HEK293 (cell line): ENCODE measurements around the gene RNASET2.

Experiments
- CTCF ChIA-PET: fragments of 350-600 bp; formaldehyde crosslinking; extraction: SDS; loops from one replicate; lab custom pipeline; 2021; ENCODE audit warnings: antibody characterized with exemption; lab: Yijun Ruan, JAX
- POLR2A ChIA-PET: fragments of 300-600 bp; formaldehyde crosslinking; extraction: SDS; loops from one replicate; lab custom pipeline; 2020; ENCODE audit warnings: antibody characterized with exemption, inconsistent platforms; lab: Yijun Ruan, JAX
- H3K27ac ChIP-seq: fragments of 200-500 bp; sonication (Bioruptor generic); 2 replicates; pipeline ENCODE4 v1.5.1; 2014; ENCODE audit warnings: low read depth, low read length, control low read depth, inconsistent platforms; ENCODE audit errors: extremely low read depth
- H3K36me3 ChIP-seq, 2 experiments: fragments of 200-500 bp in 1 of 2; sonication (Bioruptor generic) in 1 of 2; 1 replicate in 1 of 2; 2 replicates in 1 of 2; pipeline ENCODE4 v1.5.1; 2014 to 2017; ENCODE audit warnings: inconsistent platforms in 2 of 2, low read length in 2 of 2; ENCODE audit not compliant: control insufficient read depth in 2 of 2, insufficient read depth in 1 of 2
- H3K4me1 ChIP-seq: fragments of 200-500 bp; sonication (Bioruptor generic); 2 replicates; pipeline ENCODE4 v1.5.1; 2014; ENCODE audit warnings: mild to moderate bottlenecking, low read length, inconsistent platforms; ENCODE audit not compliant: control insufficient read depth, insufficient read depth
- H3K4me3 ChIP-seq: 2 replicates; pipeline ENCODE4 v1.5.1; 2011; ENCODE audit warnings: low read depth, mild to moderate bottlenecking, control low read depth, low read length, moderate library complexity
- H3K9me3 ChIP-seq: fragments of 200-500 bp; sonication (Bioruptor generic); 2 replicates; pipeline ENCODE4 v1.5.1; 2014; ENCODE audit warnings: low read depth, low read length, inconsistent platforms; ENCODE audit not compliant: control insufficient read depth, insufficient read depth
- EGR2 ChIP-seq: fragments of 450-650 bp; formaldehyde crosslinking; IDR thresholded peaks from 2 replicates; pipeline ENCODE4 v1.5.1; 2016; ENCODE audit warnings: low read depth, missing biosample characterization, missing genetic modification characterization
- ZBTB17 ChIP-seq: fragments of 450-650 bp; formaldehyde crosslinking; IDR thresholded peaks from 2 replicates; pipeline ENCODE4 v1.5.1; 2016; ENCODE audit warnings: missing biosample characterization, missing genetic modification characterization
- ZBTB8A ChIP-seq: fragments of 450-650 bp; formaldehyde crosslinking; IDR thresholded peaks from 2 replicates; pipeline ENCODE4 v1.5.1; 2016; ENCODE audit warnings: missing biosample characterization, missing genetic modification characterization
- ZFHX2 ChIP-seq: fragments of 450-650 bp; formaldehyde crosslinking; conservative IDR thresholded peaks from 2 replicates; pipeline ENCODE4 v1.5.1; 2016; ENCODE audit warnings: missing biosample characterization, missing genetic modification characterization
- ZNF114 ChIP-seq: fragments of 450-650 bp; formaldehyde crosslinking; IDR thresholded peaks from 2 replicates; pipeline ENCODE4 v1.5.0; 2017; ENCODE audit warnings: missing biosample characterization, missing genetic modification characterization
- ZNF121 ChIP-seq: fragments of 450-650 bp; formaldehyde crosslinking; IDR thresholded peaks from 2 replicates; pipeline ENCODE4 v1.5.1; 2016; ENCODE audit warnings: missing biosample characterization, missing genetic modification characterization
- ZNF133 ChIP-seq: fragments of 450-650 bp; formaldehyde crosslinking; IDR thresholded peaks from 2 replicates; pipeline ENCODE4 v1.5.1; 2016; ENCODE audit warnings: missing biosample characterization, missing genetic modification characterization
- ZNF19 ChIP-seq: fragments of 450-650 bp; formaldehyde crosslinking; IDR thresholded peaks from 2 replicates; pipeline ENCODE4; 2016; ENCODE audit warnings: missing biosample characterization, missing genetic modification characterization, low read depth
- ZNF24 ChIP-seq: fragments of 450-650 bp; formaldehyde crosslinking; IDR thresholded peaks from 2 replicates; pipeline ENCODE4 v1.5.1; 2016; ENCODE audit warnings: missing biosample characterization, missing genetic modification characterization
- ZNF394 ChIP-seq: fragments of 450-650 bp; formaldehyde crosslinking; IDR thresholded peaks from 2 replicates; pipeline ENCODE4 v1.5.1; 2016; ENCODE audit warnings: missing biosample characterization, missing genetic modification characterization, mild to moderate bottlenecking, moderate library complexity, borderline replicate concordance
- ZNF416 ChIP-seq: fragments of 450-650 bp; formaldehyde crosslinking; IDR thresholded peaks from 2 replicates; pipeline ENCODE4 v1.5.1; 2016; ENCODE audit warnings: missing biosample characterization, missing genetic modification characterization
- ZNF433 ChIP-seq: fragments of 450-650 bp; formaldehyde crosslinking; IDR thresholded peaks from 2 replicates; pipeline ENCODE4 v1.5.1; 2016; ENCODE audit warnings: missing biosample characterization, missing genetic modification characterization, low read depth
- ZNF600 ChIP-seq: fragments of 450-650 bp; formaldehyde crosslinking; IDR thresholded peaks from 2 replicates; pipeline ENCODE4 v1.5.1; 2016; ENCODE audit warnings: missing biosample characterization, missing genetic modification characterization
- TF ChIP-seq, protein P1 (sequence below): fragments of 450-650 bp; formaldehyde crosslinking; optimal IDR thresholded peaks from 2 replicates; pipeline ENCODE3; 2016; ENCODE audit warnings: missing biosample characterization, mild to moderate bottlenecking, missing genetic modification characterization
- TF ChIP-seq, protein P2 (sequence below): fragments of 450-650 bp; formaldehyde crosslinking; IDR thresholded peaks from 2 replicates; pipeline ENCODE4 v1.5.1; 2016; ENCODE audit warnings: missing biosample characterization, missing genetic modification characterization

The RNASET2 gene

DNA sequence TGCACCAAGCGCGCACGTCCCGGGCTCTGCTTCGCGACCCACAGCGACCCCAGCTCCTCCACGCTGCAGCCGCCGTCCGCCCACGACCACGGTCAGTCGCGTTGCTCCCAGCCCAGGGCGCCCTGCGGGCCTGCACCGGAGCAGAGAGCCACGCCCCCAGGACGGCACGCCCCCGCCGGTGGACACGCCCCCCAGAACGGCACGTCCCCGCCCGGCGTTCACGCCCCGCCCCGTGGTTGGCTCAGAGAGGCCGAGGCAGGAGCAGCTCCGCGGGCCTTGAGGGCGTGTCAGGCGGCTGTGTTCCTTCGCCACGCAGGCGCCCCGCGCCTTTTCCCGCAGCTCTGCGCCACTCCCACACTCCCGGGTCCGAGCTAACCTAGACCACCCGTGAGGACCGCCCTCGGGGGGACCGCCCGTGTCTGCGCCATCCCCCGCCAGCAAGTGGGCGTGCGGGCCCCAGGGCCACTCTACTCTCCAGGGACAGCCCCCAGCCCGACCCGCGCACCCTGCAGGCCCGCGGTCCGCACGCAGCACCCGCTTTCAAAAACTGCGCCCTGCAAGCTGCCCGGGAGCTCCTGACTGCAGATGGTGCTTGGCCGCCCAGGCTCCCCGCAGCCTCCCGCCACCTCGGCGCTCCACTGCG is at the start of gene RNASET2 (continued):
- TF ChIP-seq ZNF394 (tag by site-specific recombination) (no peak; the same call in 1 of the 2 replicates), ZNF24 (tag by site-specific recombination) (no peak), ZNF19 (tag by site-specific recombination) (no peak), ZNF121 (tag by site-specific recombination) (no peak), ZNF114 (no peak), ZNF433 (no peak)

DNA sequence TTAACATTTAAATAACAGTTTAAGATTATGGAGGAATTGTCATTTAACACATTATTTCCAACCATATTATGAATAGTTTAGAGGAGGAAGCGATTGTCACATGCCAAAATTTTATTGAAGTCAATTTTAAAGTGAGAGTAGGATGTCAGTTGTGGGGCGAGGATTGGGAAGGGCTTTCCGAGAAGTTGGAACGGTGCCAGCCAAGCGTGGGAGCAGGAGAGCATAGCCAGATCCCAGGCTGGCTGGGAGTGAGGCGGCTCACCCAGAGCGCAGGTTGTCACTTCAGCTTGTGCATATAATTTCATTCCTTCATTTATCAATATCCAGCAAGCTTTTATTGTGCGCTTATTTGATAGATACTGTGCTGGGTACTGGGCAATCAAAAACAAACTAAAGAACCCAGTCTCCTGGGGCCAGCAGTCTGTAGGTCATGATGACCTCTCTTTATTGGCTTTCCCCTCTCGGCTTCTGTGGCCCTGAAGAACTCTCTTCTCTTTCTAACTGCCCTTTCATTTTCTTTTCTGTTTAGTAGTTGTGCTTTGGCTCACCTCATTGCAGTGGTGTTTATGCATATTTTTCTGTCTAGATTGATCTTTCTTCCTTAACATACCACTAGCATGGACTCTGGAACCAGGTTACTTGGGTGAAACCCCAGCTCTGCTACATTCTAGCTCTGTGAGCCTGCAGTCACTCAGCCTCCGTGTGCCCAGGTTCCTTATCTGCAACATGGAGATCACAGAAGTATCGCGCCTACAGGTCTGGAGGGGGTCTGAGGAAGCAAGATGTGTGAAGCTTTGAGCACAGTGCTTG is 49.2 kb upstream of the RNASET2 start:
- CTCF ChIA-PET = interaction anchor here (0.8 to 1.6 kb wide), 3 partner anchors 9 to 17 kb away, joined by 3 to 5 read pairs (median 3); no protein-coding TSS in a partner anchor
- Histone ChIP-seq H3K27ac (no peak overlapping the region), H3K36me3 (peaks cover 44 to 94% of the 10 kb centered on the region in 2 experiments), H3K9me3 (no peaks in the 10 kb centered on the region), H3K4me1 (peaks cover 3% of the 10 kb centered on the region), H3K4me3 (no peak overlapping the region)
- 0 out of 2 replicates have a peak, but pooled peaks have one; percentile 16 for TF ChIP-seq EGR2 (tag by site-specific recombination)
- no peak for TF ChIP-seq ZNF133 (tag by site-specific recombination)
- TF ChIP-seq, protein P1, sequence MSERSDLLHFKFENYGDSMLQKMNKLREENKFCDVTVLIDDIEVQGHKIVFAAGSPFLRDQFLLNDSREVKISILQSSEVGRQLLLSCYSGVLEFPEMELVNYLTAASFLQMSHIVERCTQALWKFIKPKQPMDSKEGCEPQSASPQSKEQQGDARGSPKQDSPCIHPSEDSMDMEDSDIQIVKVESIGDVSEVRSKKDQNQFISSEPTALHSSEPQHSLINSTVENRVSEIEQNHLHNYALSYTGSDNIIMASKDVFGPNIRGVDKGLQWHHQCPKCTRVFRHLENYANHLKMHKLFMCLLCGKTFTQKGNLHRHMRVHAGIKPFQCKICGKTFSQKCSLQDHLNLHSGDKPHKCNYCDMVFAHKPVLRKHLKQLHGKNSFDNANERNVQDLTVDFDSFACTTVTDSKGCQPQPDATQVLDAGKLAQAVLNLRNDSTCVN (tag by site-specific recombination) = no peak
- peak; percentile 57 for TF ChIP-seq ZFHX2 (tag by site-specific recombination)
- POLR2A ChIA-PET = no interaction called here

DNA sequence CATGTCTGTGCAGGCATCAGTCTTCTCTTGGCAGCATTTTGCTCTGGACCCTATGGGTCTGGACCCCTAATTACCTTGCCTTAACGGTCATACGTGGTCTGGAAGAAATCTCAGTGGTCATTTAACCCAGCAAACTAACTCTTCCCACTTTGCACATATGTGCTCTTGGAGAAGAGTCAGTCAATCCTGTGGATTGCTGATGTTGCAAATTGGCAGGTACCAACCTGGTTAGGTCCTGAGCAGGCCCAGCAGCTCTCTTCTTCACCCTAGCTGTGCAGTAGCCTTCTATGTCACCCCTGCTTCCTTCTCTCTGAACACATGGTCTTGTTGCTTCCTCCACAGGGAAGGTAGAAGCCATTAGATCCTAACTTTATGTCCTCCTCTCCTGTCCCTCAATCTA is 44.4 kb upstream of the RNASET2 start:
- no peaks in the 10 kb centered on the region for H3K9me3 ChIP-seq
- TF ChIP-seq ZNF416 (tag by site-specific recombination) (no peak), ZBTB8A (tag by site-specific recombination) (no peak), ZNF600 (peak; percentile 71), ZBTB17 (tag by site-specific recombination) (peak; percentile 65)
- TF ChIP-seq, protein P2, sequence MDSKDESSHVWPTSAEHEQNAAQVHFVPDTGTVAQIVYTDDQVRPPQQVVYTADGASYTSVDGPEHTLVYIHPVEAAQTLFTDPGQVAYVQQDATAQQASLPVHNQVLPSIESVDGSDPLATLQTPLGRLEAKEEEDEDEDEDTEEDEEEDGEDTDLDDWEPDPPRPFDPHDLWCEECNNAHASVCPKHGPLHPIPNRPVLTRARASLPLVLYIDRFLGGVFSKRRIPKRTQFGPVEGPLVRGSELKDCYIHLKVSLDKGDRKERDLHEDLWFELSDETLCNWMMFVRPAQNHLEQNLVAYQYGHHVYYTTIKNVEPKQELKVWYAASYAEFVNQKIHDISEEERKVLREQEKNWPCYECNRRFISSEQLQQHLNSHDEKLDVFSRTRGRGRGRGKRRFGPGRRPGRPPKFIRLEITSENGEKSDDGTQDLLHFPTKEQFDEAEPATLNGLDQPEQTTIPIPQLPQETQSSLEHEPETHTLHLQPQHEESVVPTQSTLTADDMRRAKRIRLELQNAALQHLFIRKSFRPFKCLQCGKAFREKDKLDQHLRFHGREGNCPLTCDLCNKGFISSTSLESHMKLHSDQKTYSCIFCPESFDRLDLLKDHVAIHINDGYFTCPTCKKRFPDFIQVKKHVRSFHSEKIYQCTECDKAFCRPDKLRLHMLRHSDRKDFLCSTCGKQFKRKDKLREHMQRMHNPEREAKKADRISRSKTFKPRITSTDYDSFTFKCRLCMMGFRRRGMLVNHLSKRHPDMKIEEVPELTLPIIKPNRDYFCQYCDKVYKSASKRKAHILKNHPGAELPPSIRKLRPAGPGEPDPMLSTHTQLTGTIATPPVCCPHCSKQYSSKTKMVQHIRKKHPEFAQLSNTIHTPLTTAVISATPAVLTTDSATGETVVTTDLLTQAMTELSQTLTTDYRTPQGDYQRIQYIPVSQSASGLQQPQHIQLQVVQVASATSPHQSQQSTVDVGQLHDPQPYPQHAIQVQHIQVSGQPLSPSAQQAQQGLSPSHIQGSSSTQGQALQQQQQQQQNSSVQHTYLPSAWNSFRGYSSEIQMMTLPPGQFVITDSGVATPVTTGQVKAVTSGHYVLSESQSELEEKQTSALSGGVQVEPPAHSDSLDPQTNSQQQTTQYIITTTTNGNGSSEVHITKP = no peak
- H3K4me3 ChIP-seq = peak overlapping the region; percentile 16
- ChIA-PET POLR2A (interaction anchor here (0.7 to 2.4 kb wide), 2 partner anchors 8 to 44 kb away, joined by 4 to 14 read pairs; partner anchors contain the start of gene RNASET2), CTCF (interaction anchor here (0.6 to 1.9 kb wide), 3 partner anchors 12 to 44 kb away, joined by 3 to 6 read pairs (median 4); no protein-coding TSS in a partner anchor)
- peaks cover 5% of the 10 kb centered on the region for H3K4me1 ChIP-seq
- peaks cover 19 to 69% of the 10 kb centered on the region in 2 experiments for H3K36me3 ChIP-seq
- no peak overlapping the region for H3K27ac ChIP-seq
